ENCODE data around the gene CRYBG2. TPM values are rescaled to one million over a fixed set of nuclear protein-coding genes. Genes with fewer than 3 reads are reported as not detected.

CRYBG2 gene
- polyA plus RNA-seq, 3 donors: 0.52 TPM; not detected in 2

DNA sequence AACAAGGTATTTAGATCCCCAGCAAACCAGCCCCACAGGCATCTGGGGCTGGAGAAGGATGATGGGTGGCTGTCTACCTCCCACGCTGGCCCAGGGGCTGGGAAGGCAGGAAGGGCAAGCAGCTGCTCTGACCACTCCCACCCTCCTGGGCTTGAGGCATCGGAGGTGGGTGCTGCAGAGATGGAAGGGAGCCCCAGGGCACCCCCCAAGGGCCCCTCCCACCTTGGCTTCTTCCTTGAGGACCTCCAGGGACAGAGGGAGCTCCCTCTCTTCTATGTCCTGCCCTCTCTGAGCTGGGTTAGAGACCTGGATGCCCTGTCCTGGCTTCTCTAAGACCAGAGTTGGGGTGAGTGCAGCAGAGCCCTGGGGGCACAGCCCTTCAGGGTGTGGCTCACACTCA lies 33.0 kb downstream of the CRYBG2 start:
- TF ChIP-seq, protein P1, sequence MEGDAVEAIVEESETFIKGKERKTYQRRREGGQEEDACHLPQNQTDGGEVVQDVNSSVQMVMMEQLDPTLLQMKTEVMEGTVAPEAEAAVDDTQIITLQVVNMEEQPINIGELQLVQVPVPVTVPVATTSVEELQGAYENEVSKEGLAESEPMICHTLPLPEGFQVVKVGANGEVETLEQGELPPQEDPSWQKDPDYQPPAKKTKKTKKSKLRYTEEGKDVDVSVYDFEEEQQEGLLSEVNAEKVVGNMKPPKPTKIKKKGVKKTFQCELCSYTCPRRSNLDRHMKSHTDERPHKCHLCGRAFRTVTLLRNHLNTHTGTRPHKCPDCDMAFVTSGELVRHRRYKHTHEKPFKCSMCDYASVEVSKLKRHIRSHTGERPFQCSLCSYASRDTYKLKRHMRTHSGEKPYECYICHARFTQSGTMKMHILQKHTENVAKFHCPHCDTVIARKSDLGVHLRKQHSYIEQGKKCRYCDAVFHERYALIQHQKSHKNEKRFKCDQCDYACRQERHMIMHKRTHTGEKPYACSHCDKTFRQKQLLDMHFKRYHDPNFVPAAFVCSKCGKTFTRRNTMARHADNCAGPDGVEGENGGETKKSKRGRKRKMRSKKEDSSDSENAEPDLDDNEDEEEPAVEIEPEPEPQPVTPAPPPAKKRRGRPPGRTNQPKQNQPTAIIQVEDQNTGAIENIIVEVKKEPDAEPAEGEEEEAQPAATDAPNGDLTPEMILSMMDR (IDR thresholded peaks at IDR 0.05): no peak
- Mint-ChIP-seq H3K27me3 (ENCODE audit: low read depth in 3 of 3) (peaks cover 0 to 2% (median 1%) of the 10 kb centered on the region in 3 donors), H3K4me1 (peaks cover 69% of the 10 kb centered on the region), H3K36me3 (peaks cover 44 to 46% of the 10 kb centered on the region in 2 donors), H3K9me3 (no peaks in the 10 kb centered on the region), H3K27ac (peak overlapping the region in 6 of 7 donors; percentile 88 to 99 (median 96)), H3K4me3 (peak overlapping the region; percentile 83 to 90)
- Histone ChIP-seq H4K20me1 (ENCODE audit: insufficient read depth, low read length) (peaks cover 9% of the 10 kb centered on the region), H3K4me1 (ENCODE audit: control insufficient read depth in 1 of 2, insufficient read depth in 2 of 2, low read length in 2 of 2) (peaks cover 61 to 65% of the 10 kb centered on the region in 2 donors), H3K79me2 (ENCODE audit: insufficient read depth, low read length) (peaks cover 51% of the 10 kb centered on the region), H3K9me3 (replicated peaks in 1 of 2; ENCODE audit: control insufficient read depth in 1 of 2, insufficient read depth in 1 of 2, low read length in 2 of 2) (no peaks in the 10 kb centered on the region), H2AFZ (ENCODE audit: insufficient read depth, low read depth, low read length, poor library complexity, severe bottlenecking) (peak overlapping the region; percentile 42), H3K4me2 (replicated peaks; ENCODE audit: extremely low read depth, low read length, poor library complexity, severe bottlenecking) (peak overlapping the region; percentile 82), H3K4me3 (replicated peaks in 1 of 3; ENCODE audit: low read depth in 2 of 3, low read length in 3 of 3) (peak overlapping the region in 1 of 3 experiments; percentile 83), H3K9ac (ENCODE audit: insufficient read depth, low read length, poor library complexity, severe bottlenecking) (peak overlapping the region; percentile 40), H3K27ac (ENCODE audit: low read depth in 1 of 2, low read length in 2 of 2) (peak overlapping the region; percentile 7 to 92), H3K36me3 (replicated peaks in 1 of 2; ENCODE audit: control insufficient read depth in 1 of 2, insufficient read depth in 2 of 2, low read length in 2 of 2) (peaks cover 9 to 40% of the 10 kb centered on the region in 2 donors), H3K27me3 (ENCODE audit: control insufficient read depth in 2 of 2, insufficient read depth in 2 of 2, low read length in 2 of 2) (no peaks in the 10 kb centered on the region)
- intact Hi-C loops (cut with micrococcal nuclease): loop anchor here (1.0 to 5.0 kb wide), 7 partner anchors 14 to 214 kb away; partner anchors contain the start of genes C1orf232 (in 2 of the 2), ZNF593 (in 2 of the 2) and UBXN11 (in 1 of the 2)
- DNase-seq: no peak
- WGBS (ENCODE audit: insufficient coverage): no CpG with 5 or more reads among the region's 2 CpGs

DNA sequence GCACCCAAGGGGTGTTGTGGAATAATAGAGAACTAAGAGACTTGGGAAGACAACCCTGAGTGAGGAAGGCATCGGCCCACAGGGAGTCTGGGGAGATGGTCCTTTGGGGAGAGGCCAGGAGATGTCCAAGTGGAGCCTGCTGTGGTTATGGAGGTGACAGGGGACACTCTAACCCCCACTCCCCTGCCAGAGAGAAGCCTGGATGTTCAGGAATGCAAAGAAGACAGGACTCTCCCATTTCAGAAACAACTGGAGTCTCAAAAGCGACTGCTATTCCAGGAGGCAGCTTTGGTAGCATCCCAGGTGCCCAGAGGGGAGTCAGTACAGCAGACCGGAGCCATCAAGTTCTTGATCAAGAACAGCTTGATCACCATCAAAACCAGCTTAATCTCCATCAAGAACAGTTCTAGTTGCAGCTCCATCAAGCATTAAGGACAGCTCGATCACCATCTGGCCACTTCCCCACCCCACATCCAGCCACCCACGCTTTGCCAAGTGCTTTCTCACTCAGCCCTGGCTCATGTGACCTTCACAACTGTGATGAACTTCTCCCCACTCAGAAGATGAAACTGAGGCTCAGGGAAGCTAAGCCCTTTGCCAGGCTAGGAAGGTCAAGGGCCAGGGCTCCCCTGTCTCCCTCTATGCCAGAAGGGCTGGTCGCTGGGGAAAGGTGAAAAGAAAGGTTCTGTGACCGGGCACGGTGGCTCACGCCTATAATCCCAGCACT lies 35.4 kb downstream of the CRYBG2 start:
- 25% methylated on average over 4 of the region's 9 CpGs for WGBS (ENCODE audit: insufficient coverage)
- Mint-ChIP-seq H3K27ac (peak overlapping the region; percentile 86 to 99 (median 97)), H3K4me3 (peak overlapping the region; percentile 91), H3K36me3 (peaks cover 34 to 36% of the 10 kb centered on the region in 2 donors), H3K27me3 (ENCODE audit: low read depth in 3 of 3) (no peaks in the 10 kb centered on the region), H3K9me3 (no peaks in the 10 kb centered on the region), H3K4me1 (peaks cover 92% of the 10 kb centered on the region)
- no peaks in the 10 kb centered on the region for H3K9me3 ChIP-seq (replicated peaks in 1 of 2; ENCODE audit: control insufficient read depth in 1 of 2, insufficient read depth in 1 of 2, low read length in 2 of 2)
- peak overlapping the region; percentile 45 to 83 (median 50) for H3K4me3 ChIP-seq (replicated peaks in 1 of 3; ENCODE audit: low read depth in 2 of 3, low read length in 3 of 3)
- H3K4me1 ChIP-seq (ENCODE audit: control insufficient read depth in 1 of 2, insufficient read depth in 2 of 2, low read length in 2 of 2): peaks cover 85 to 88% of the 10 kb centered on the region in 2 donors
- TF ChIP-seq, protein P1 (IDR thresholded peaks at IDR 0.05): no peak
- DNase-seq: peak; percentile 71 to 84 (median 78)
- peaks cover 9 to 31% of the 10 kb centered on the region in 2 donors for H3K36me3 ChIP-seq (replicated peaks in 1 of 2; ENCODE audit: control insufficient read depth in 1 of 2, insufficient read depth in 2 of 2, low read length in 2 of 2)
- H3K79me2 ChIP-seq (ENCODE audit: insufficient read depth, low read length): peaks cover 64% of the 10 kb centered on the region
- H3K27ac ChIP-seq (ENCODE audit: low read depth in 1 of 2, low read length in 2 of 2): peak overlapping the region; percentile 88 to 92
- H2AFZ ChIP-seq (ENCODE audit: insufficient read depth, low read depth, low read length, poor library complexity, severe bottlenecking): peak overlapping the region; percentile 39
- H4K20me1 ChIP-seq (ENCODE audit: insufficient read depth, low read length): peaks cover 9% of the 10 kb centered on the region
- intact Hi-C loops (cut with micrococcal nuclease): loop anchor here (1.0 to 10.0 kb wide), 3 partner anchors 9 to 204 kb away; partner anchors contain the start of gene PDIK1L (in 1 of the 2)
- peak overlapping the region; percentile 74 for H3K9ac ChIP-seq (ENCODE audit: insufficient read depth, low read length, poor library complexity, severe bottlenecking)
- H3K4me2 ChIP-seq (replicated peaks; ENCODE audit: extremely low read depth, low read length, poor library complexity, severe bottlenecking): peak overlapping the region; percentile 82
- no peaks in the 10 kb centered on the region for H3K27me3 ChIP-seq (ENCODE audit: control insufficient read depth in 2 of 2, insufficient read depth in 2 of 2, low read length in 2 of 2)

All from CD14-positive monocyte (primary cell).